NAMALWA (cell line): ENCODE measurements around the gene TERC.

ENCODE experiments used
- DNase-seq: peaks from one replicate; pipeline ENCODE4 v3.0.0-alpha.2; 2015; ENCODE audit warnings: low spot score

Gene TERC

DNA sequence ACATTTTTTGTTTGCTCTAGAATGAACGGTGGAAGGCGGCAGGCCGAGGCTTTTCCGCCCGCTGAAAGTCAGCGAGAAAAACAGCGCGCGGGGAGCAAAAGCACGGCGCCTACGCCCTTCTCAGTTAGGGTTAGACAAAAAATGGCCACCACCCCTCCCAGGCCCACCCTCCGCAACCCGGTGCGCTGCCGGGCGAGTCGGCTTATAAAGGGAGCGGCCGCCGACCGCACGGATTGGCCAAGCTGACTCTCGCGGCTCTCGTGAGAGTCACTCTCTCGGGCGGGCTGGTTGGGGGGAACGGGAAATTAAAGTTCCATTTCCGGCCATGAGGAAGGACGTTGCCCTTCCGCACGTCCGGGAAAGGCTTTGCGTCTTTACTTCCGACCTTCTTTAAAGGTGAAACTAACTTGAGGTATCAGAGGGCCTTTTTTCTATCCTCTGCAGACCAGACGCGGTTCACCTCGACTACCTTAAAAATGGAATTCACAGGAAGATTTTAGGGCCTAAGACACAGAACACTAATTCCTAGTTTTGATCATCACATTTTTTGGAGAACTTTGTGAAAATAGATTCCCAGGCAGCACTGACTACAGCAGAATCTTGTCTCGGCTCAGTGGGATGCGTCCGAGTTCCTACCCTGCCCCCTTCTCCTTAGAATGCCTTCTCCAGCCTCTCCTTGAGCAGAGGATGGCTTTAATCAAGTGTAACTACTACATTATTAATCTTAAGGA lies at the start of gene TERC:
Gene TERC, minus strand, starts transcription at position 179 of the 731 bp plus-strand sequence.
- DNase-seq, result peak; percentile 94

DNA sequence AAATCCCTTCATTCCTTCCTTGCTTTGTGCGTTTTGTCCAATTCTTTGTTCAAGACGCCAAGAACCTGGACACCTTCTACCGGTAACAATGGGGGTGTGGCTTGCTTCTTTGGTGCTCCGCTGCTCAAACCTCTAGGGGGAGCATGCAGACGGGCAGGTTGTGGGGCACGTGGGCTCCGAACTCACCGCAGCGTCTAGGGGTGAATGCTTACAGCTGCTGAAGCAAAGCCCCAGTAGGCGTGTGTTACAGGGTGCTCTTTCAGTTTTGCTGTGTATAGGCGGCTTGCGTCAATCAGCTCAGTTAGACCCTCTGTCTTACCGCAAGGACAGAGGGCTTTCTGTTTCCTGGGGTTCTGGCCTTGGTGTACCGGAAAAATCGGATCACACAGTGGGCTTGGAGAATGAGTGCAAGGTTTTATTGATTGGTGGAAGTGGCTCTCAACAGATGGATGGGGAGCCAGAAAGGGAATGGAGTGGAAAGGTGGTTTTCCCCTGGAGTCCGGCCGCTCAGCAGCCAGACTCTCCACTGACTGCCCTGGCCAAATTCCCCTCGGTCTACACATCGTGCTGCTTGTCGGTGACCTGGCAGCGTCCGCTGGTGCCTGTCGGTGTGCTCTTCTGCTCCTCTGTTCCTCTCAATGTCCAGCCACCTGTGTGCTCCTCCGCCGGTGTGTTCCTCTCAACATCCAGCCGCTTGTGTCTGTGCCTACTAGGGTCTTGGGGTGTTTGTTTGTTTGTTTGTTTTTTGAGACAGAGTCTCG lies 49.1 kb upstream of the TERC start:
- peak; percentile 98 for DNase-seq

DNA sequence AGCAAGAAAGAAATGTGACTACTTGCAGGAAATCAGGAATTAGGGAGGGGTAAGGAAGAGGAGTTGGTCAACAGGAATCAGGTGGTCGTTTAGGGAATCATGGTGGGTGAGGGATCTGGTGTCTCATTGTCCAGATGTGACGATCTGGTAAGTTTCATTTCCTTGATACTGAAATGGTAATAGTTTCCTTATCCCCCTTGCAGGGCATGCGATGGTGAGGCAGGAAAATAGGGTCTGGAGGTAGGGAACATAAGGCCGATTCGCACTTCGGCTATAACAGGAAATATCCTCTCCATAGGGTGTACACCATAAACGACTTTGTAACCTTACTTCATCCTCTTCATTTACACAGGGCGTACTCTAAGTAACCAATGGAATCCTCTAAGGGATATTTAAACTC lies 48.4 kb upstream of the TERC start:
- DNase-seq, result peak; percentile 54

DNA sequence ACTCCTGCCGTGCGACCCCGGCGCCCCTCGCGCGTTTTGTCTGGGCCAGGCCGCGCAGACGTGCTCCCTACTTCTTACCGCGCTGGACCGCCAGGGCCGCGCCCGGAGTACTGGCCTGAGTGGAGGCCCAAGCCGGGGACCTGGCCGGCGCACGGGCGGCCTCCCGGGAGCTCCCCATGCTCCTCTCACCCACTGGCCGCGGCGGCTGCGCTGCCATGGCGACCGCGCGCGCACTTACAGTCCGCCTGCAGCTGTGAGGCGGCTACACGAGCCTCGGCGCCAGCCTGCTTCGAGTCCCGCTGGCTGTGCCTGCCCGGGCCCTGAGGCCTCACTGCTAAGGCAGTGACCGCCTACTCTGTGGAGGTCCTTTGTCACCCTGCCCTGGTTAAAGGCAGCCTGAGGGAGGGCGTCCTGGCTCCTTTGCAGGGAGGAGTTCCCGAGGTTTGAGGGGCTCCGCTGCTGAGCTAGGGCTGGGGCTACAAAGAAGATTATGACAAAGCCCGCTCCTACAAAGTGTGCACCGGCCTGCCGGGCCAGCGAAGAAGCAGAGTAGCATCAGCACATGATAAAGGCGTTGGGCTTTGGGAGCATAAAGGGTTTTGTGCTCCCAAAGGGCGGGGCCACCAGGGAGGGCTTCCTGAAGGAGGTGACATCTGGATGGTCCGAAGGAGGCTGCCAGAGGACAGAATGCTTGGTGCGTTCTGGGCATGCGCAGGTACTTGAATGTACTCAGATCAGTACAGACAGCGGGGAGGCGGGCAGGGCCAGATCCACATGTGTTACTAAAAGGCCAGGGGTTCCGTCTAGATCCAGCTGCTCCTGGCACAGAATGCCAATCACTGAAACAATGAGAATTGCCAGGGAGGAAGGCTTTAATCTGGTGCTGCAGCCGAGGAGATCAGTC lies 47.7 kb upstream of the TERC start, which contains the start of the genes LRRC34 and LRRIQ4:
Gene LRRC34, minus strand, starts transcription at position 573 of the 904 bp plus-strand sequence. Its CDS starts 356 bp downstream, at position 217.
Gene LRRIQ4, plus strand, starts transcription at position 539 of the 904 bp plus-strand sequence. CDS start 9,052 bp downstream, outside the sequence.
- peak; percentile 86 for DNase-seq

DNA sequence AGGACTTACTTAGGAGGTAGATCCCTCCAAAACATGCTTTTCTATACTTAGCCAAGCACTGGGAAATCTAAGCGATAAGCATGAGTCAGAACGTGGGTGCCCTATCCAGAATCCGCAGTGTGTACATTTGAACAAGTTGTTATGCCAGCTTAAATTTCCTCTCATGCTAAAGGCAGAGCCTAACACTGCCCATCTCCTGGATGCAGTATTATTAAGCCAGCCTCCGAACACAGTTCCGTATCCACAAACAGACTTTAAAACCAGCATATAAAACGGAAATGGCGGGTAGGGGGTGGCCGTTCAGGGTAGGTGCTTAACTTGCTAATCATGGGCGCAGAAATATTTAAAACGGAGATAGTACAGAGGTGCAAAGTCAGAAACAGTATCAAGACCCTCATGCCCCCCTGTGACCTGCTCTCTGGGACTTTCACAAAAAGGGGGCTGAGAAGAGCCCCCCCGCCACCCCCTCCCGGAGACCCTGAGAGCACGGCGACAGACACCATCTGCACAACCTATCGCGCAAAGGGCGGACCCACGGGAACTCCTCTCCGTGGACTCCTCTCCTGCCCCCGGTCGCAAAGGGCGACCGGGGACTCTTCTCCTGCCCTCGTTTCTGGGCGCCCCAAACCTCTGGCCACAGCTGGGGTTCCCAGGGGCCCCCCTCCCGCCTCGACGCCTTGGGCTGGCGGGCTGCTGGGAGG lies 46.9 kb upstream of the TERC start:
- peak; percentile 72 for DNase-seq

DNA sequence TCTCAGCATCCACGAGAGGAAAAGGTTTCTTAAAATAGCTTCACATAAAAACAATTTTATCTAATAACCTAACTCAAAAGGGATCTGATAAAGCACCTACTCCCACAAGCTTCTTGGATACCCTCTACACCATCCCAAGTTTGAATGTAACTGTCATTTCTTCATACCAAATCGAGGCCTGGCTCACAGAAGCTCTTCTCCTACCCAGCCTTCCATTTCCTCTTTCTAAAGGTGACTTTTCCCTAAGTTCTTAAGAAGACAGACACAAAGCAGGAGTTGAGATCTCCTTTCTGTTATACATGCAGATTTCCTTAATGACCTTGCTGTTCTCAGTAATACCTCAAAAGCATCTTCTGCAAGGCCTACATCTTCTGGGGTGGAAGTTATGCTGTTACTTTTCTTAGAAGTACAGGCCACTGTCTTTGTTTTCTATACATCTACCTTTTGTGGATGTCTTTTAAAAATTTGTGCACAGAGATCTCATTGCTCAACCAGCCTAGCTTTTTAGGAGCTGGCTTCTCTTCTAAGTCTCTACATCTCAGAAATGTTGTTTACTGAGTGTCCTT lies 44.5 kb upstream of the TERC start:
- no peak for DNase-seq

DNA sequence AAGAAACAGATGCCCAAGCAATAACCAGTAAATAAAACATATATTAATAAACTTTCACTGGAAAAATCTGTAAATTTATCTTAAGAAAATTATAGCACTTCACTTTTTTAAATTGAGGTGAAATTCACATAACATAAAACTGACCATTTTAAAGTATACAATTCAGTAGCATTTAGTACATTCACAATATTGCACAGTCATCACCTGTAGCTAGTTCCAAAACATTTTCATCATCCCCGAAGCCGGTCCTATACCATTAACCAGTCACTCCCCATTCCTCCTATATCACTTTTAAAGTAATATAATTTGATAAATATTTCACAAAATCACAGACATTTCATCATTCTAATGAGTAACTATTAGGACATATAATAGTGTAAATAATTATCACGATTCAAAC lies 39.8 kb upstream of the TERC start:
- no peak for DNase-seq

DNA sequence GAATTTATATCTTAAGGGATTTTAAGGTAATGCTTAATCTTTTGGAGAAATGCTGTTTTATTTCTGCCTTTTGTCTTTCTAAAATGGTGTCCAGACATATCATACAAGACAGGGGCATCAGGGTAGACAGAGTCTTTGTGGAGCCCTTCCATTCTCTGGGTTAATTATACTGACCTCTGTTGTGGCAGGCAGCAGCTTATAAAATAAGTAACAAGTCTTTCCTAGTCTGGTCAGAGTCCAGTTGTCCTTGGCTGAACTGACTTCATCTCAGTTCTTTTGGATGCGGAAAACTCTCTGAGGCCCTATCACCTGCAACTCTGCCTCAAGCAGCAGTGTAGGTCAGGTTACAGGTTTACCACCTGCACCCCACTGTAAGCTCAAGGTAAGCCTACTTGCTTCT lies 27.5 kb upstream of the TERC start:
- DNase-seq, result no peak

DNA sequence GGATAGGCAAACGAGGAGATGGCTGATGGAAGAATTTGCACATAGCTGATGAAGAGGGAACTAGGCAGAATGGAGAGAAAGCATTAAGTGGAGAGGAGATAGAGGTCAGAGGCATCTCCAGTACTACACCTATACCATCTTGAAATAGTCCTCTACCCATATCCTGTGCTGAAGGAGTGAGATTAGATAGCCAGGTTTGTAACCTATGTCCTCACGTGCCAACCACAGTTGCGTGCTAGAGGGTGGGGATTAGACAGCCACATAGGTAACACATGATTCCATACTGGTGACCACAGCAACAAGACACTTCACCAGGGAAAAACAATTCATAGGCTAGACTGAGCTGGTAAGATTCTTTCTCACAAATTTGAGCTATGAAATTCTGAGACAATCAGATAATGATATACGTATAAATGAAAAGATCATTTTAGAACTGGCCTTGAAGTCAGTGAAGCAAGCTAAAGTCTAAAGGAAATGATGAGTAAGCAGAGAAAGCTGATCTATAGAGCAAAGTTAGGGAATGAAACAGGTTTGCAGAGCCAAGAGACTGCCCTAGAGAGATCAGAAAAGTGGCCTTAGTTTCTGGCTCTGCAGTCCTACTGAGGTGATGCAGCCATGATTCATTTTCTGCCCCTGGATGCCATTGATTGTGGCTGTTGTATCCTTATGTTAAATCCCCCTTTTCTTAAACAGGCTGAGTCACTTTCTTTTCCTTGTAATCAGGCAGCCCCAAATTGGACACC lies 26.0 kb upstream of the TERC start:
- DNase-seq, result no peak

DNA sequence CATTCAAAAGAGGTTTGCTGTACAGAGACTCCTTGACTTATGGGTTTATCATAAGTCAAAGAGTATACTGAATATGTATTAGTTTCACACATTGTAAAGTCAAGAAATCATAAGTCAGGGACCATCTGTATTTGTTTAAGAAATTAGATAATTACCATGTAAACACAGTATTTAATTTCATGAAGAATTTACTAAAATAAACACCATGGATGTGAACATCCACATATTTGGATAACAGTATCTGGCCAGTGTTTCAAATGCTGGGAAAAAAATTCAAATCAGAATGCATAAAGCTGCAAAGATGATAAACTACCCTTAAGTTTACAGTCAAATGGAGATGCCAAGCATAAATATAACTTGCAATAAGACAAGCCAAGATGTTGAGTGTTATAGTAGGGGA lies 25.4 kb upstream of the TERC start:
- no peak for DNase-seq

DNA sequence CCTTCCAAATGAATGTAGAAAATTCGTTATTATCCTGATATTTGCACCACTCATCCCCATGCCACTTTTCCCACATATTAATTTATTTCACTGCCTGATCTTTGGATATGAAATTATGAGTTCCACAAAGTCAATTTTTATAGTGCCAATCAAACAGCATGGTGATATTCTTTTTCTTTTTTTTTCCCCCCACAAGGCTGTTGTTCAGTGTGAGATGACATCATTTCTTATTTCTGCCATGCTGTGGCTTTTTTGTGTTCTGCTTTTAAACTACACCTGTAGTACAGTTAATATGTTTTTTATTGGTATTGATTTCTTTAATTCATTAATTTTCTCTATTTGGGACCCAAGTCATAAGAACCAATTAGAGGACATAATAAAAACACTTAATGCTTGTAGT lies 22.9 kb upstream of the TERC start:
- DNase-seq, result no peak

DNA sequence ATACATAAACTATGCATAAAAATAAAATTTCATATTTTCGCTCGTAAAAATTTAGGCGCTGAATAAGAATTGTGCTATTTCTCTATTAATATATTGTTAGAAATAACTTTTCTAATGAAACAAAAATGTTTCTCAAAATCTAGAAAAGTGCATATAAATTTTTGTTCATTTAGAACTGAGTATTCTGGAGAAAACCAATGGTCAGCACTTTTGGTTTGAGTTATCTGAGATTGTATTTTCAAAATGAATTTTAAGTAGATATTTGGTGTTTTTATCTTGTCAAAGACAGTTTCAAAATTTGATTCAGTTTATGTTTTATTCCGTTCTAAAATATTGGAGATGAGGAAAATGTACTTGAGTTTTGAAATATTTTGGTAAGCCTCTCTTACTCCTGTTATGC lies 22.3 kb upstream of the TERC start:
- DNase-seq, result no peak

DNA sequence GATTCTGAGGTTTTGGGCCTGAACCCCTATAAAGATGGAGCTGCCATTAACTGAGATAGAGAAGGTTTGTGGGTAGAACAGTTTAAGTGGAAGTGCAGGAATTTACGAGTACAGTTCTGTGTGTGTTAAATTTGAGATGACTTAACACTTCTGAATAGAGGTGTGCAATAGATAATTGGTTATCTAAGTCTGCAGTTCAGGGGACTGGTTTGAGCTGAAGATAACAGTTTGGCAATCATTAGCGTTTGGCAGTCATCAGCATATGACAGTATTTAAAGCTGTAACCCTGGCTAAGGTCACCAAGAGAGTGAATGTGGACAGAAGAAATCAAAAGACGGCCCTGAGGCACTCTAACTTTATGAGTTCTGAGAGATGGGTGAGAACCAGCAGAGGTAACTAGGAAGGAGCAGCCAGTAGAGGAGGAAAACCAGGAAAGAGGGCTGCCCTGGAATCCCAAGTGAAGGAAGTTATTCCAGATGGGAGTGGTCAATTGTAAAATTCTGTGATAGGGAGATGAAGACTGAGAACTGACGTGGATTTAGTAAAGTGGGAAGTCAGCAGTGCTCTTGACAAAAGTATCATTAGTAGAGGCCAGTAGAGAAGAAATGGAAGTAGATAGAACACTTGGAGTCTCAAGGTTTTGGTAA lies 16.5 kb upstream of the TERC start:
- DNase-seq, result no peak

DNA sequence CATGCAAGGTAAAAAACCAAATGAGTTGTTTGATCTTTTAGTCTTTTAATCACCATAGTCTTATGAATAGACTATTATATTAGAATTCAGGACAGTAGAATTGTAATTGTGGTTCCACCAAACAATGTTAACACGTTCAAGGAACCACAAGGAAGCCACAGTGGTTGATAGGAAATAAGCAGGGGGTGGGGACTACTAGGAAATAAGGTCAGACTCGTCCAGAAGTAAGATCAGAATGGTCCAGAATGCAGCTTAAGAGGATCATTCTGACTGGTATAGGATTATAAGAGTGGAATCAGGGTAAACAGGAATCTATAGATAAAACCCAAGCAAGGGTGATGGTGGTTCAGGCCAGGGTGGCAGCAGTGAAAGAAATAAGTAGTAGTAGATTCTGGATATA lies 15.9 kb upstream of the TERC start:
- DNase-seq, result no peak

DNA sequence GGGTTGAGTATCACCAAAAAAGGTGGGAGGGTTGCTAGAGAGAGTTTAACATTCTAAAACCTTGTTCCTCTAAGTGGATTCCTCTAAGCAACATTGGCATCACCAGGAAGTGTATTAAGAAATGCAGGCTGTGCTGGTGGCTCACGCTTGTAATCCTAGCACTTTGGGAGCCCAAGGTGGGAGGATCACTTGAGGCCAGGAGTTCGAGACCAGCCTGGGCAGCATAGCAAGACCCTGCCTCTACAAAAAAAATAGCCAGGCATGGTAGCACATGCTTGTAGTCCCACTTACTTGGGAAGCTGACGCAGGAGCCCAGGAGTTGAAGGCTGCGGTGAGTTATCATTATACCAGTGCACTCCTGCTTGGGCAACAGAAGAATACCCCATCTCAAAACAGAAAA lies 13.0 kb upstream of the TERC start:
- DNase-seq, result no peak

DNA sequence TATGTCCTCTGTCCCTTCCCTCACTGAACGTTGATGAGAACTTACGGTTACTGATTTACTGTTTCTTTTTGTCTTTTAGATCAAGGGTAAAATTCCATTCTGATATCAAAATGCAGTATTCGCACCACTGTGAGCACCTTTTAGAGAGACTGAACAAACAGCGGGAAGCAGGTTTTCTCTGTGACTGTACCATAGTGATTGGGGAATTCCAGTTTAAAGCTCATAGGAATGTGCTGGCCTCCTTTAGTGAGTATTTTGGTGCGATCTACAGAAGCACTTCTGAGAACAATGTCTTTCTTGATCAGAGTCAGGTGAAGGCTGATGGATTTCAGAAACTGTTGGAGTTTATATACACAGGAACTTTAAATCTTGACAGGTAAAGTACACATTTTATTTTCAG lies 9.3 kb upstream of the TERC start:
- DNase-seq, result no peak

DNA sequence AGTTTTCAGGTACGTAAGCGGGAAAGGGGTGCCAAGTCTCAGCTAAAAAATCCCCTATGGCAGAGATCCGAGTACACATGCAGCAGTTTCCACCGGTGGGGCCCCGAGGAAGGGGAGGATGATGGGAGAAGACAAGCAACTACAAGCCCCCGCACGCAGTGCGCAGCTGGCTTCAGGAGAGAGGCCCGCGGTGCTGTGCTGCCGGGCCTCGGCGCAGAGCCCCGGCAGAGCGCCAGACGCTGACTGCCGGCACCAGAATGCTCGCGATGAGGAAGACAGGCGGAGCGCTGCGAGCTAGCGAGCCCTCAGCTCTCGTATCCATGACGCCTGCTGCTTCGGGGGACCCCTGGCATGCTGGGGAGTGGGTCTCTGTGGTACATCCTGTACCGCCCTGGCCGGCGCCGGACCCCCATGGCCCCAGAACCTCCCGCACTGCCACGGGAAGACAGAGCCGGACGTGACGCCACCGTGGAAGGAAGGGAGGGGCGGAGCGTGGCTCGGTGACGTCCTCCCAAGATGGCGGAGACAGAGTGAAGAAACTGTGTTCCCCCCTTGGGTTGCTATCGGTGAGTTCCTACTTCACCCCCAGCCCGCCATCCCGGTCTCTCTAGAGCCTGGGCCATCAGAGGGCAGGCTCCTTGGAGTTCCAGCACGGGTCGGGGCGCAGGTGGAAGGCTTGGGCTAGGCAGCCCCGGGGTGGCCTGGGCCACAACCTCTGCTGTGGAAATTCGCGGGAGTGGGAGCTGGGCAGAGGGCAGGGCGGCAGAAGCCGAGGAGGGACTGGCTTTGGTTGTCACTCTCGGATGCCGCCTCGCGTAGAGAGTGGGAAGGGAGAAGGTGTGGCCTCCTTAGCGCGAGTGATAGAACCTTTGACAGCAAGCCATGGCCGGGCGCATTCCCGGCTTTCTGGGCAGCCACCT lies 8.3 kb upstream of the TERC start, which contains the start of gene MYNN:
Gene MYNN, plus strand, starts transcription at position 500 of the 920 bp plus-strand sequence. CDS start 900 bp downstream, outside the sequence.
- DNase-seq, result peak; percentile 97

DNA sequence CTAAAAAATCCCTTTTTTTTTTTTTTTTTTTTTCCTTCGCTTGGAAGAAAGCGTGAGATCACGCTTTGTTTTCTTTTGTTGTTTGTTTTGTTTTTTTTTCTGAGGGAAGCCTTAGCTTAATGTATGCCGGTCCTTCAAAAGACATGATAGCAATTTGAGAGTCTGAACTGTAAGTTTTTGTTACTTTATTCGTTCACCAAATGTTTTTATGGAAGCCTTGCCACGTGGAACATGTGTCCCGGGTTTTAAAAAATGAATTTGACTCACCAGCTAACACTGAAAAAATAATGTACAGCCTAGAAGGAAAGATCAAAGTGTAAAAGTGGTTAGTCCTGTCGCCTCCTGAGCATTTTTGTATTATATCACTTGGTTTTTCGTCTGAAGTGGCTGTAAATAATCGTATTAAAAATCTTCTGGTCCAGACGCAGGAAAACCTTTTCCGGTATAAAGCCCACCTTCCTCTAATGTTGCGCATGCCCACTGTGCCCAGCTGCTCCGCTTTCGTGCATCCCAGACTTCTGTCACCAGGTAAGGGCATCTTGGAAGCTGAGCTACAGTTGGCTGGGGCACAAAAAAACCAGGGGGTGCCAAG lies 7.5 kb upstream of the TERC start:
- peak; percentile 90 for DNase-seq
